ENCODE results near the gene NPRL2.

The NPRL2 gene

GRCh38 chr3:50338965-50339364 is 11.6 kb downstream of the NPRL2 start:
- TF ChIP-seq CTCF (IDR thresholded peaks at IDR 0.05; ENCODE audit: insufficient read depth, low read length, missing control alignments): no peak
- ChIA-PET CTCF (interaction anchor here (3.0 to 4.9 kb wide), 2 partner anchors 10 to 15 kb away, joined by 11 to 46 read pairs; partner anchors contain the start of genes CYB561D2 and NPRL2), POLR2A (interaction anchor here (1.9 kb wide), 1 partner anchor 12 kb away, joined by 10 read pairs; the partner anchor contains the start of genes CYB561D2 and NPRL2)
- peak overlapping the region; percentile 8 for H3K4me3 ChIP-seq (ENCODE audit: low read depth, low read length)
- no peak for DNase-seq (ENCODE audit: low read depth, low spot score)

DNA sequence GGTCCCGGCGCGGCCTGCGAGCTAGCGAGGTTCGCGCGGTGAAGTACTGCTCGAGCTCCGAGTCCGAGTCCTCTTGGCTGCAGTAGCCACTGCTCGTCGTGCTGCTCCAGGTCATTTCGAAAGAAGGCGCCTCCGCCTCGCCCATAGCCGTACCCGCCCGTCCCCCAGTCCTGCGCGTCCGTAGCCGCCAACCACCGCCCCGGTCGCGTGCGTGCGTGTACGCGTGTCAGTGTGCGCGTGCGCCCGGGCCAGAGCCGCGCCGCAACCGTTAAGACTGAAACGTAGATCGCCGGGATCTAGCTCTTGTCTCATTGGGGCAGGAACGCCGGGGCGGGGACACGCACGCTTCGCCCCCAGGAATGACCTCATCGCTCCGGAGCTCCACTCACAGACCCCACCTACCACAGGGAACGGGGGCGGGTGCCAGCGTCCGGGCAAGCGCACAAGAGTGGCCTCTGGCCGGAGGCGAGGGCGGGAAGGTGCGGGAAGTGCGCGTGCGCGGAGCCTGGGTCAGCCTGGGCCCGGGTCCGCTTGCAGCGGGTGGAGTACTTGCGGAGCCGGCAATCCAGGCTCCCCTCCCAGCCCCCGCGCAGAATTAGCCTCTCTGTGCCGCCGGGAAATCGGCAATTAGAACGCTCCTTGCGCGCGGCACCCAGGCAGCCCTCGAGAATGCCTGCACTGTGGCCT is 13.3 kb downstream of the NPRL2 start:
- CTCF ChIA-PET: interaction anchor here (0.8 to 4.9 kb wide), 6 partner anchors 9 to 205 kb away, joined by 3 to 46 read pairs (median 6); partner anchors contain the start of genes CYB561D2, HYAL2, NPRL2 and TUSC2
- peak; percentile 96 for DNase-seq (ENCODE audit: low read depth, low spot score)
- POLR2A ChIA-PET: interaction anchor here (0.6 to 1.9 kb wide), 10 partner anchors 9 to 1818 kb away, joined by 3 to 31 read pairs (median 3); partner anchors contain the start of genes CYB561D2, DCAF1, HYAL2 and HYAL3
- no peak for TF ChIP-seq CTCF (IDR thresholded peaks at IDR 0.05; ENCODE audit: insufficient read depth, low read length, missing control alignments)
- peak overlapping the region; percentile 92 for H3K4me3 ChIP-seq (ENCODE audit: low read depth, low read length)

DNA sequence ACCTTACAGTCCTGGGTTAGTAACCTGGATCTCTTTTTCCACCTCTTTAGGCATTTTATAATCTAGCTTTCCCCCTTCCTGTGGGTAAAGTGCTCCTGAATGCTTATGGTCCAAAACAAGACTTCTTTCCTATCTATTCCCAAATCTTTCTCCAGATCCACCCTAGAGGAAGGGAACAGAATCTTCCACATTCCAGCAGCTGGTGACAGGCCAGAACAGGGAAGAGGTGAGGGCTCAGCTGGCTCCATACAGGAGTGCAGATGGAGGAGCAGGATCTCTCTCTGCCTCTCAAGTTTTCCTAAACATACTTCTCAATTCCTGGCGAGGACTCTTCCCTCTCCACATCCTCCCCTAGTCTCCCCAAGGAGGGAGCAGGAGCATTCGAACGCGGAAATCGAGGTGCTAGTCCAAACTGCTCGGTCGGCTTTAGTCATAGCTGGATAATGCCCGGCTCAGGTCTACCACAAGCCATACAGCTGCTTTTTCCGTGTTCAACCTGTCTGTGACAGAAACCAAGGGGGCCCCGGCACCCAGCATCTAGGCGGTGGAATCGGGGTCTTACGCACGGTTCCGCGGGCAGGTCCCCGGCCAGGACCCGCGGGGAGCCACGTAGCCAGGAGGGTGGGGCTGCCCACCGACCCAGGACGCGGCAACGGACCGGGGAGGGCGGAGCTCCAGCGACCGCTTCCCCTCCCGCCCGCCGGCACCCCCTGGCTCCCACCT is 14.0 kb downstream of the NPRL2 start:
- CTCF ChIA-PET: interaction anchor here (0.8 to 4.9 kb wide), 11 partner anchors 9 to 213 kb away, joined by 3 to 46 read pairs (median 4); partner anchors contain the start of genes CYB561D2, HYAL2, NPRL2 and TUSC2
- no peak for TF ChIP-seq CTCF (IDR thresholded peaks at IDR 0.05; ENCODE audit: insufficient read depth, low read length, missing control alignments)
- H3K4me3 ChIP-seq (ENCODE audit: low read depth, low read length): peak overlapping the region; percentile 92
- DNase-seq (ENCODE audit: low read depth, low spot score): no peak
- POLR2A ChIA-PET: interaction anchor here (0.6 to 1.9 kb wide), 9 partner anchors 8 to 1818 kb away, joined by 3 to 31 read pairs (median 3); partner anchors contain the start of genes CYB561D2, DCAF1, HYAL3 and NAA80

DNA sequence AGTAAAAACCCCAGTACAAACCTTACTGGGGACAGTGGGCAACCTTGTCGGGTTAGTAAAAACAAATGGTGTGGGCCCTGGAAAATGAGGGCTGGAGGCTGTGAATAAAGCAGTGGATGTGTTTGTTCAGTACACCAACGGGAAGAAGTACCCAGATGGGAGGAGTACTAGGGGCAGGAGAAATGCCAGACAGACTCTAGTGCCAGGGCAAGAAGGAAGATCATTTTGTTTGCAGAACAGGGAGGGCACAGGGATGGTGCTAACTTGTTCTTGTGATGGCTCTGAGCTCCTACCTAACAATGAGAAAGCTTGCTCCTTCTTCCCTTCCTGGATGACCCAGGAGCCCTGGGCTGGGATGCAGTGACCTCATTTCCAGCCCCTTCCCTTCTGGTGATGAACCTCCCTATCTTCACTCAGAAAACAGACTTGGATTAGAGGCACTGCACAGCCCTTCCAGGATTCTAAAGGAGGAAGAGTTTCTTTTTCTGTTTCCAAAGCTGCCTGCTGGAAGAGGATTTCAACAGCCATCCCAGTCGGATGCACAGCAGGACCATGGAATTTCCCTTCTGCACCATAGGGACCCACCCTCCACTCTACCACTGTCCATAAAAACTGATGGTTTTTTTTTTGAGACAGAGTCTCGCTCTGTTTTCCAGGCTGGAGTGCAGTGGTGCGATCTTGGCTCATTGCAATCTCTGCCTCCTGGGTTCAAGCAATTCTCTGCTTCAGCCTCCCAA is 16.1 kb downstream of the NPRL2 start:
- TF ChIP-seq CTCF (IDR thresholded peaks at IDR 0.05; ENCODE audit: insufficient read depth, low read length, missing control alignments): no peak
- H3K4me3 ChIP-seq (ENCODE audit: low read depth, low read length): peak overlapping the region; percentile 21
- ChIA-PET POLR2A (no interaction called here), CTCF (interaction anchor here (1.0 to 3.0 kb wide), 6 partner anchors 11 to 208 kb away, joined by 3 to 18 read pairs (median 3); partner anchors contain the start of gene HYAL2)
- DNase-seq (ENCODE audit: low read depth, low spot score): no peak

DNA sequence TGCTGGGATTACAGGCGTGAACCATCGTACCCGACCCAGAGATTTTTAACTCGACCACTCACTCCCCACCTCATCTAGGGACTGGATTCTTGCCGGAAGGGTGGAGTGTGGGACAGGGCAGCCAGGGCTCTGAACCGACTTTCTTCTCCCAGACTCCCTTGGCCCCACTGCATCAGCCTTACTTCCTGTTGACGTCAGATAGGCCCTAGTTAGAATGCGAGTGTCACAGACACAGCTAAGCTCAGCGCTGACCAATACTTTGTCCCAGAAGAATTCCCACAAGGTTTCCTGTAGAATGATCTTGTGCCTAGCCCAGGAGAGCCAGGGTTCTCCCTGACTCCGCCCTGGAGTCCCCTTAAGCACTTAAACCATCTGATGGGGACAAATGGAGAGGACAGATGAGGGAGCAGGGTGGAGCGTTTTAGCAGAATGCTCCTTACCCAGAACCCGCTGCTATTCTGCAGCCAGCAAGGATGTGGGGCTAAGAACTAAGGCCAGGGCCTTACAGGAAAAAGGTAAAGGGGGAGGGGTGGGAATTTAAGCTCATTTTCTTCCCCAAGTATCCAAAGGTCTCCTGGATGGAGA is 16.7 kb downstream of the NPRL2 start:
- ChIA-PET CTCF (interaction anchor here (1.0 to 3.0 kb wide), 5 partner anchors 11 to 208 kb away, joined by 3 to 18 read pairs (median 3); partner anchors contain the start of gene HYAL2), POLR2A (interaction anchor here (1.2 kb wide), 1 partner anchor 12 kb away, joined by 3 read pairs; no protein-coding TSS in a partner anchor)
- TF ChIP-seq CTCF (IDR thresholded peaks at IDR 0.05; ENCODE audit: insufficient read depth, low read length, missing control alignments): no peak
- DNase-seq (ENCODE audit: low read depth, low spot score): no peak
- peak overlapping the region; percentile 15 for H3K4me3 ChIP-seq (ENCODE audit: low read depth, low read length)
